ENCODE measurements around the gene AJUBA. TPM values are rescaled to one million over a fixed set of nuclear protein-coding genes. Genes with fewer than 3 reads are reported as not detected.
"Not testable (repeated sequence)": the region's sequence is repeated elsewhere in the genome, so short reads cannot be mapped to it uniquely, and the experiment has no call there.

AJUBA gene
- total and polyA plus RNA-seq, 5 donors from 2014 or later: 0.20 to 1.0 (median 0.69) TPM

DNA sequence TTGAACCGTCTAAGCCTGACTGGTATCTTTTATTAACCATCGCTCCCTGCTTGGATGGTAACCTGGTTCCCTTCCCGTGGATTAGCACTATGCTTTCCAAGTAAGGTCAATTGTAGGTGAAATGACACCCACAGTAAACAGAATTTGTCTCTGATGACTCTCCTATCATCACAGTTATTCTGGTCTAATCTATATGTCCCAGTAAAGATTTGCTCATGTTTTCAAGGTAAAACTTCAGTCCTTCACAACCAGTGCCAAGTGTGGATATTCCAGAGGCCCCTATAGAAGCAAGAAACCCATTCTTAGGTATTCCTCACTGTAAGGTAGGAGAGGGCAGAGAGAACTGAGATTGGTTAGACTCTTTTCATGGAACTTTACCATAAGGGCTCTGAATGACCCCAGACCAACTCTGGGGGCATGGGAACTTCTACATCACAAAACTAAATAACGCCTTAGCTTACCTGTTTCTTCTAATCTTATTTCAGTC lies 15.5 kb downstream of the AJUBA start:
- H3K4me3 ChIP-seq (ENCODE audit: low read depth, low read length): no peak overlapping the region
- peaks cover 14% of the 10 kb centered on the region for H3K27me3 Mint-ChIP-seq
- no peaks in the 10 kb centered on the region for H3K36me3 Mint-ChIP-seq
- H3K27me3 ChIP-seq (ENCODE audit: control insufficient read depth, insufficient read depth, low read length): no peaks in the 10 kb centered on the region
- H3K4me3 Mint-ChIP-seq: no peak overlapping the region
- no peak overlapping the region for H3K27ac ChIP-seq (ENCODE audit: insufficient read depth, low read length, poor library complexity, severe bottlenecking)
- H3K9me3 Mint-ChIP-seq: no peaks in the 10 kb centered on the region
- ATAC-seq (ENCODE audit: low read depth in 2 of 2) (no peak), DNase-seq (no peak)
- H3K4me1 Mint-ChIP-seq: no peaks in the 10 kb centered on the region
- no peaks in the 10 kb centered on the region for H3K4me1 ChIP-seq (ENCODE audit: control insufficient read depth, insufficient read depth, low read length, poor library complexity, severe bottlenecking)
- no peaks in the 10 kb centered on the region for H3K9me3 ChIP-seq (ENCODE audit: control insufficient read depth in 2 of 2, low read length in 2 of 2)
- no peaks in the 10 kb centered on the region for H3K36me3 ChIP-seq (ENCODE audit: control insufficient read depth, insufficient read depth, low read length)
- no peak overlapping the region for H3K27ac Mint-ChIP-seq

DNA sequence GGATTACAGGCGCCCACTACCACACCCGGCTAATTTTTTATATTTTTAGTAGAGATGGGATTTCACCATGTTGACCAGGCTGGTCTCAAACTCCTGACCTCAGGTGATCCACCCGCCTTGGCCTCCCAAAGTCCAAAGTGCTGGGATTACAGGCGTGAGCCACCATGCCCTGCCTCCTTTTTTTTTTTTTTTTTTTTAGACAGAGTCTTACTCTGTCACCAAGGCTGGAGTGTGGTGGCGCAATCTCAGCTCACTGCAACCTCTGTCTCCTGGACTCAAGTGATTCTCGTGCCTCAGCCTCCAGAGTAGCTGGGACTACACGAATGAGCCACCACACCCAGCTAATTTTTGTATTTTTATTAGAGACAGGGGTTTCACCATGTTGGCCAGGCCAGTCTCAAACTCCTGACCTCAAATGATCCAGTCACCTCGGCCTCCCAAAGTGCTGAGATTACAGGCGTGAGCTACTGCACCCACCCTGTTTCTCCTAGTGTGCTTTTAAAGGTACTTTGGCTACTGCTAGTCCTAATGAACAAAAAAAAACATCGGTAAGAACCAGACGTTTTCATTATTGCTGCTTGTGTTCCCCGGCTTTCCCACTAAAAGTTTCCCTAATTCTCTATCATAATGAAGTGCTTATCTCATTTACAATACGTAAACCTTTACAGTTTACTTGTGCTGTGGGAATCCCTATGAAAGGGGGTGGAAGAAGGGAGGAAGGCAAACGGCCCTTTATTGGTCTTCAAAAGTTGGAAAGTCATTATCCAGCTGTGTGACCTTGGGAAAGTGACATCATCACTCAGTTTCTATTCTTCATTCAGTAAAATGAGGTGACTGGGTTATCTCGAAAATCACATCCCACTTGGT lies 16.2 kb downstream of the AJUBA start:
- not testable (repeated sequence) for H3K9me3 Mint-ChIP-seq; H3K4me1 Mint-ChIP-seq; H3K9me3 ChIP-seq (ENCODE audit: control insufficient read depth in 2 of 2, low read length in 2 of 2); DNase-seq; H3K27ac Mint-ChIP-seq; H3K27me3 ChIP-seq (ENCODE audit: control insufficient read depth, insufficient read depth, low read length); H3K4me3 Mint-ChIP-seq; H3K36me3 Mint-ChIP-seq; H3K4me1 ChIP-seq (ENCODE audit: control insufficient read depth, insufficient read depth, low read length, poor library complexity, severe bottlenecking); ATAC-seq (ENCODE audit: low read depth in 2 of 2); H3K36me3 ChIP-seq (ENCODE audit: control insufficient read depth, insufficient read depth, low read length); H3K27ac ChIP-seq (ENCODE audit: insufficient read depth, low read length, poor library complexity, severe bottlenecking); H3K4me3 ChIP-seq (ENCODE audit: low read depth, low read length)
- peaks cover 10% of the 10 kb centered on the region for H3K27me3 Mint-ChIP-seq

DNA sequence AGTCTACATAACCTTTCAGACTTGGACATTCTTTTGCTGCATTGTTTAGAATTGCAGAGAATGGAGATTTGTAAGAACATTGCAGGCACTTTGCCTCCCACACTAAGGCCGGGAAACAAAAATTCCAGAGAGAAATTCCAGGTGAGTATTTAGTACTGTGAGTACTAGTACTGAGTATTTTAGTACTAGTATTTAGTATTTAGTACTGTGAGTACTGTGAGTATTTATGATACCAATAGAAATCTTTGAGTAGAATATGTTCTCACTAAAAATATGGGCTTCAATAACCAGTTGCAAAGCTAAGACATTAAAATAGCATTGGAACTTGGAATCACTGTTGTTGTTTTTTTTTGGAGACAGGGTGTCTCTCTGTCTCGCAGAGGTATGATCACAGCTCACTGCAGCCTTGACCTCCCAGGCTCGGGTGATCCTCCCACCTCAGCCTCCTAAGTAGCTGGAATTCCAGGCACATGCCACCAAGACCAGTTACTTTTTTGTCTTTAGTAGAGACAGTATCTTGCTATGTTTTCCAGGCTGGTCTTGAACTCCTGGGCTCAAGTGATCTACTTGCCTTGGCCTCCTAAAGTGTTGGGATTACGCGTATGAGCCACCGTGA lies 20.2 kb downstream of the AJUBA start:
- no peak for ATAC-seq (ENCODE audit: low read depth in 2 of 2)
- Histone ChIP-seq H3K4me3 (ENCODE audit: low read depth, low read length) (no peak overlapping the region), H3K27ac (ENCODE audit: insufficient read depth, low read length, poor library complexity, severe bottlenecking) (no peak overlapping the region), H3K4me1 (ENCODE audit: control insufficient read depth, insufficient read depth, low read length, poor library complexity, severe bottlenecking) (no peaks in the 10 kb centered on the region), H3K27me3 (ENCODE audit: control insufficient read depth, insufficient read depth, low read length) (no peaks in the 10 kb centered on the region), H3K36me3 (ENCODE audit: control insufficient read depth, insufficient read depth, low read length) (no peaks in the 10 kb centered on the region), H3K9me3 (ENCODE audit: control insufficient read depth in 2 of 2, low read length in 2 of 2) (no peaks in the 10 kb centered on the region)
- Mint-ChIP-seq H3K9me3 (no peaks in the 10 kb centered on the region), H3K4me3 (peak overlapping the region in 1 of 4 donors; percentile 10), H3K27me3 (peaks cover 14% of the 10 kb centered on the region), H3K36me3 (no peaks in the 10 kb centered on the region), H3K4me1 (peaks cover 0 to 7% (median 3%) of the 10 kb centered on the region in 4 donors), H3K27ac (peak overlapping the region in 2 of 3 donors; percentile 18 to 32)
- no peak for DNase-seq

DNA sequence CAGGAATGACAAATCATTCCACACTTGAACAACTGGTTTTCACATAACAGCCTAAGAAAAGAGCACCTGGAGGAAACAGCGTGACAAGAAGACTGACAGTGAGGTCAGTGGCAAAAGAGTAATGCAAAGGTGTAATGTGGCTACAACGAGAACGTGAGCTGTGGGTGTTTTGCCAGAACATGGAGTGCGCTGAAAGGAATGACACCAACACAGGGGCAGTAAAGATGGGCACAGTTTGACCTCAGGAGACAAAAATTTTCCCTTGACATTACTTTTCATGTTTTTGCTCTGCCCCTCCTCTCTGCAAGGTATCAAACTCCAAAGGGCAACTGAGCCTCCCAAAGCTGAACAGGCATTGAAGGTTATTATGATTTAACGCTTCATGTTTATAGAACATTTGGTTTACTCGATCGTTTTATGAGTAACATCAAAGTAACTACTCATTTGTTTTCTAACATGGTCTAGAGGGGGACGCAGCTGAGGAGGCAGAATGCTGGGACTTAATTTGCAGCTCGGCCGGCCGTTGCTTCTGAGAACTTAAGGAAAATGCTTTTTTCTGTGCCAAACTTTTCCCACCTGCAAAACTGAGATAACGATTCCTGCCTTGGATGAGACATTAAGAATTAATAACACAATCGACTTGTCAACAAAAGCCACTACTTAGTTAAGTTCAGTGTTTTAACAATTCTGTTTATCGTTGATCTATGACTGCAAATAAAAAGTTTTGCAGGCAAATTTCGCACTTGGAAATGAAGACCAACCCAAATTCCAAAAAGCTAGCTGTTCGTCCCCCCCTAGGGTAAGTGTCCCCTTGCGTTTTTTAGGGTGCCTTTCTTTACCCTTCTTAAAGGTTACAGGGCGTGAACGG lies 26.4 kb downstream of the AJUBA start:
- peaks cover 7% of the 10 kb centered on the region for H3K36me3 ChIP-seq (ENCODE audit: control insufficient read depth, insufficient read depth, low read length)
- H3K4me3 ChIP-seq (ENCODE audit: low read depth, low read length): peak overlapping the region; percentile 91
- H3K4me3 Mint-ChIP-seq: peak overlapping the region; percentile 88 to 96 (median 94)
- H3K27ac ChIP-seq (ENCODE audit: insufficient read depth, low read length, poor library complexity, severe bottlenecking): peak overlapping the region; percentile 82
- peaks cover 16% of the 10 kb centered on the region for H3K36me3 Mint-ChIP-seq
- DNase-seq: no peak
- peak overlapping the region; percentile 87 to 95 (median 94) for H3K27ac Mint-ChIP-seq
- H3K27me3 ChIP-seq (ENCODE audit: control insufficient read depth, insufficient read depth, low read length): no peaks in the 10 kb centered on the region
- ATAC-seq (ENCODE audit: low read depth in 2 of 2): no peak
- no peaks in the 10 kb centered on the region for H3K9me3 Mint-ChIP-seq
- H3K9me3 ChIP-seq (ENCODE audit: control insufficient read depth in 2 of 2, low read length in 2 of 2): no peaks in the 10 kb centered on the region
- peaks cover 4% of the 10 kb centered on the region for H3K27me3 Mint-ChIP-seq
- peaks cover 7 to 32% (median 29%) of the 10 kb centered on the region in 4 donors for H3K4me1 Mint-ChIP-seq
- H3K4me1 ChIP-seq (ENCODE audit: control insufficient read depth, insufficient read depth, low read length, poor library complexity, severe bottlenecking): peaks cover 9% of the 10 kb centered on the region

DNA sequence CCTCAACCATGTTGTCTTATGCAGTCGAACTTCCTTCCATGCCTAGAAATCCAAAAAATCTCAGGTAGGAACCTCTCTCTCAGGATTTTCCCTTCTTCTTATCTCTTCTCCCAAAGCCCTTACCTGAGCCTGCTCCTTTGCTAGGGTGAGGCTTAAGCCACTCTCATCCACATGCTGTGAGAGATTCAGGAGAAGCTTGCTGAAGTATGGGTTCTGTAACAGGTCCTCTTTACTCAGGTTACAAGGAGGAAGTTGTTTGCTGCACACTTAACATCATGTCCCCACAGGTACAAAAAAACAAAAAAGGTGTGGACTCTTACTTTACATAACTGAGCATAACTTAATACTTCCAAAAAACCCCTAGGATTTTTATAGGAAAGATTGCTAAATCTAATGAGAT lies 29.9 kb downstream of the AJUBA start:
- DNase-seq: no peak
- Histone ChIP-seq H3K4me3 (ENCODE audit: low read depth, low read length) (no peak overlapping the region), H3K27ac (ENCODE audit: insufficient read depth, low read length, poor library complexity, severe bottlenecking) (no peak overlapping the region), H3K9me3 (ENCODE audit: control insufficient read depth in 2 of 2, low read length in 2 of 2) (no peaks in the 10 kb centered on the region), H3K27me3 (ENCODE audit: control insufficient read depth, insufficient read depth, low read length) (no peaks in the 10 kb centered on the region), H3K36me3 (ENCODE audit: control insufficient read depth, insufficient read depth, low read length) (peaks cover 18% of the 10 kb centered on the region), H3K4me1 (ENCODE audit: control insufficient read depth, insufficient read depth, low read length, poor library complexity, severe bottlenecking) (peaks cover 9% of the 10 kb centered on the region)
- Mint-ChIP-seq H3K9me3 (no peaks in the 10 kb centered on the region), H3K4me3 (peak overlapping the region in 1 of 4 donors; percentile 54), H3K36me3 (peaks cover 29% of the 10 kb centered on the region), H3K27me3 (no peaks in the 10 kb centered on the region), H3K27ac (peak overlapping the region in 2 of 3 donors; percentile 20 to 60), H3K4me1 (peaks cover 7 to 29% (median 24%) of the 10 kb centered on the region in 4 donors)
- ATAC-seq (ENCODE audit: low read depth in 2 of 2): no peak

DNA sequence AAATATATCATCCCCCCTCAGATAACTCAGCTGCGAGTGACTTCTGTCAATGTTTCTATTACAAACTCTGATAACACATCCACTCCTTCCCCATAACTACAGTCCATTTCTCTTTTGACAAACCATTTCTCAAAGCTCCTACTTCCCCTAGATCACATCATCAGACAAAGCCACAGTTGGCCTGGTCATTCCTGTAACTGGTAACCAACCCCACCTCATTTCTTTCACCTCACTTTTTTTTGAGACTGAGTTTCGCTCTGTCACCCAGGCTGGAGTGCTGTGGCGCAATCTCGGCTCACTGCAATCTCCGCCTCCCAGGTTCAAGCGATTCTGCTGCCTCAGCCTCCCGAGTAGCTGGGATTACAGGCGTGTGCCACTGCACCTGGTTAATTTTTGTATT lies 30.6 kb downstream of the AJUBA start:
- not testable (repeated sequence) for DNase-seq; H3K4me3 ChIP-seq (ENCODE audit: low read depth, low read length); H3K9me3 ChIP-seq (ENCODE audit: control insufficient read depth in 2 of 2, low read length in 2 of 2); H3K4me1 ChIP-seq (ENCODE audit: control insufficient read depth, insufficient read depth, low read length, poor library complexity, severe bottlenecking); ATAC-seq (ENCODE audit: low read depth in 2 of 2); H3K4me3 Mint-ChIP-seq; H3K9me3 Mint-ChIP-seq; H3K27me3 ChIP-seq (ENCODE audit: control insufficient read depth, insufficient read depth, low read length); H3K27me3 Mint-ChIP-seq; H3K27ac ChIP-seq (ENCODE audit: insufficient read depth, low read length, poor library complexity, severe bottlenecking)
- peak overlapping the region in 1 of 3 donors; percentile 77 for H3K27ac Mint-ChIP-seq
- peaks cover 24% of the 10 kb centered on the region for H3K36me3 ChIP-seq (ENCODE audit: control insufficient read depth, insufficient read depth, low read length)
- peaks cover 7 to 29% (median 24%) of the 10 kb centered on the region in 4 donors for H3K4me1 Mint-ChIP-seq
- peaks cover 35% of the 10 kb centered on the region for H3K36me3 Mint-ChIP-seq

DNA sequence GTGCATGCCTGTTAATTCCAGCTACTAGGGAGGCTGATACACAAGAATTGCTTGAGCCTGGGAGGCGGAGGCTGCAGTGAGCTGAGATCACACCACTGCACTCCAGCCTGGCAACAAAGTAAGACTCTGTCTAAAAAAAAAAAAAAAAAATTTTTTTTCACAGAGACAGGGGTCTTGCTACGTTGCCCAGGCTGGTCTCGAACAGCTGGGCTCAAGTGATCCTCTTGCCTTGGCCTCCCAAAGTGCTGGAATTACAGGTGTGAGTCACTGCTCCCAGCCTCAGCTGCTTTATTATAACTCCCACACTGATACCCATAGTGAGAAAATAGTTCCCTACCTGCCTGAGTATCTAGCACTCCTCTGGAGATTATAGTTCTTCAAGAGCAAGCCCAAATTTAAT lies 36.7 kb downstream of the AJUBA start:
- ATAC-seq (ENCODE audit: low read depth in 2 of 2): no peak
- H3K36me3 ChIP-seq (ENCODE audit: control insufficient read depth, insufficient read depth, low read length): peaks cover 27% of the 10 kb centered on the region
- H3K27me3 Mint-ChIP-seq: no peaks in the 10 kb centered on the region
- H3K27ac Mint-ChIP-seq: peak overlapping the region in 1 of 3 donors; percentile 8
- no peak overlapping the region for H3K27ac ChIP-seq (ENCODE audit: insufficient read depth, low read length, poor library complexity, severe bottlenecking)
- H3K9me3 ChIP-seq (ENCODE audit: control insufficient read depth in 2 of 2, low read length in 2 of 2): no peaks in the 10 kb centered on the region
- H3K4me1 ChIP-seq (ENCODE audit: control insufficient read depth, insufficient read depth, low read length, poor library complexity, severe bottlenecking): no peaks in the 10 kb centered on the region
- DNase-seq: no peak
- H3K4me3 ChIP-seq (ENCODE audit: low read depth, low read length): no peak overlapping the region
- H3K36me3 Mint-ChIP-seq: peaks cover 35% of the 10 kb centered on the region
- H3K27me3 ChIP-seq (ENCODE audit: control insufficient read depth, insufficient read depth, low read length): no peaks in the 10 kb centered on the region
- peak overlapping the region in 1 of 4 donors; percentile 21 for H3K4me3 Mint-ChIP-seq
- H3K4me1 Mint-ChIP-seq: no peaks in the 10 kb centered on the region
- H3K9me3 Mint-ChIP-seq: no peaks in the 10 kb centered on the region
